GM19372 (cell line): Measurements from ENCODE around the gene SNRNP70.

ENCODE experiments used
- ATAC-seq: cut with Tn5 transposase; IDR thresholded peaks from one replicate; pipeline ENCODE4 v1.9.1; 2021; ENCODE audit warnings: mild to moderate bottlenecking, low read depth, moderate library complexity; ENCODE audit not compliant: unreplicated experiment

SNRNP70 gene

GRCh38 chr19:49097453-49098288, 12.4 kb downstream of the SNRNP70 start:
- no peak for ATAC-seq

DNA sequence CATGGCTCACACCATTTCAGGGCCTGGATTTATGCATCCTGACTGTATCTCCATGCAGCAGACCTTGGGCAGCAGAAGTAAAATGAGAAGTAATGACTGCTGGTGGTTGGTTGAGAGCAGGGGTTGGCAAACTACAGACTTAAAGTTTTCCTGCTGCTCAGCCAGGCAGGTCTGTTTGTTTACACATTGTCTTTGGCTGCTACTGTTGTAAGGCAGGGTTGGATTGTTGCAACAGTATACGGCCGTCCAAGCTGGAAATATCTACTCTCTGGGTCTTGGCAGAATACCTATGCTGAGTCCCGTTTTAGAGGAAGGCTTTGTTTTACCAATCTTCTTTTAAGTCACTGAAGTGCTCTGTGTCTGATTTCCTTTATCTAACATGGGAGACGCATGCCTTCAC, 13.5 kb downstream of the SNRNP70 start:
- no peak for ATAC-seq

GRCh38 chr19:49101160-49101559, 15.9 kb downstream of the SNRNP70 start:
- no peak for ATAC-seq

DNA sequence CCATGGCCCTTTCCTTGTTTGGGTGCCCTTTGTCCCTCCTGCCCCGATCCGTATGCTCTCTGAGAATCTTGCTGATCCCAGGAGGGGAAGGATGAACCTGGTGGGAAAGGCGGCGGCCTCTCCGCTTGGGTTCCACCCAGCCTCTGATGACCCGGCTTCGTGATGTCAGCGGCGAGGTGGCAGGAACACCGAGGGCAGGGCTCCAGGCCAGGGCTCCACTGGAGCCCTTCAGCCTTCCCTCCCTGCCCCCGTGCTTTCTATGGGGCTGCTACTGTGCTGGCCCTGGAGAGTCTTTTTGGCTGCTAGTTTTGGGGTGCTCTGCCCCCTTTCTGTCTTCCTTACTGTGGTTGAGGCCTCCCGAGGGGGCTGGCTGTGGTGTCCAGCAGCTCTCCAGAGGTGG, 17.1 kb downstream of the SNRNP70 start:
- no peak for ATAC-seq

DNA sequence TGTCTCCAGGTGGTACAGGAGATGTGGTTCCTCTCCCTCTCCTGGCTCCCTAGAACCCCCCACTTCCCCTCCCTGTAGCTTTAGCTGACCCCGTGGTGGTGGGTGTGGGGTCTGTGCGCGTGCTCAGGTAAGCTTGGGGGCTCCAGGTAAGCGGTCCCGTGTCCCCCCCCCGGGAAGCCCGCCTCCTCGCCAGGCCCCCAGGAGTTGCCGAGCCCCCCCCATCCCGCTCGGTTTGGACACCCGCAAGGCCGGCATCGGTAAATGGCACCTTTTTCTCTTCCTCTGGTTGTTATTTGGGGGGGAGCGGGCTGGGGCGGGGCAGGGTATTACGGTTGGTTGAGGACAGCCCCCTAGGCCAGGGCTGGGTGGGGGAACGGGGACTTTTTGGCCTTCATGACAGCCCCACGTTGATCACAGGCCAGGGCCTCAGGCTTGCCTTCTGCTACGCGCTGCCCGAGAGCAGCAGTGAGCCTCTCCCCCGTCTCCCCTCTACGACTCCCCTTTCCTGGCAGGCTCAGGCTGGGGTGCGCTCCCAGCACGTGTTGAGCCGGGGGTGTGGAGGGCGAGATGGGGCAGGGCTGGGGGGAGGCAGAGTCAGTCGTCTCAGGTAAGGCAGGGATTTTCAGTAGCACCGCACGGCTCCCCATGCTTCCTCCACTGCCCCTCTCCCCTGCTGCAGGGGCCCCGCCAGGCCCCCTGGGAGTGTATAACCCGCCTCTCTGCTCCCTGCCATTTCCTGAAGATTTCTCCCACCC, 18.3 kb downstream of the SNRNP70 start:
- ATAC-seq: no peak

- ATAC-seq: no peak
These were observed 19.1 kb downstream of the SNRNP70 start for GRCh38 chr19:49104229-49104864.

DNA sequence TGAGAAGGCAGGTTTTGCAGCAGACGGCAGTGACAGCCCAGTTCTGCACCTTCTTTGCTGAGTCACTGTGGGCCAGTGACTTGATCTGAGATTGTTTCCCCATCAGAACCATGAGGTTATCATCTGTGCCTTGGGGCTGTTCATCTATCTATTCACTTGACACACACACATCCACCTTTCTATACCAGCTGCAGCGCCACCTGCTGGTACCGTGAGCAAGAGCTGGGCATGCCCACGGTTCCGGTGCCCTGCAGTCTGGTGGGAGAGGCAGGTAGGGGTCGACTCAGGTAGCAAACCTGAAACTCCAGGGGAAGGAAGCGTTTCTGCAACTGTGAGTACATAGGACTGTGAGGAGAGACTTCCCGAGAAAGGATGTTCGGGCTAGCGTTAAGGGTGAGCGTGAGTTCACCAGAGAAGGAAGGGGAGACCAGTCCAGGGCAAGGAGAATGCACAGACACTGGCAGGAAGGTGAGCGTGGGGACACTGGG, 21.4 kb downstream of the SNRNP70 start:
- no peak for ATAC-seq

- no peak for ATAC-seq
These were observed 22.6 kb downstream of the SNRNP70 start for GRCh38 chr19:49107625-49108459.

DNA sequence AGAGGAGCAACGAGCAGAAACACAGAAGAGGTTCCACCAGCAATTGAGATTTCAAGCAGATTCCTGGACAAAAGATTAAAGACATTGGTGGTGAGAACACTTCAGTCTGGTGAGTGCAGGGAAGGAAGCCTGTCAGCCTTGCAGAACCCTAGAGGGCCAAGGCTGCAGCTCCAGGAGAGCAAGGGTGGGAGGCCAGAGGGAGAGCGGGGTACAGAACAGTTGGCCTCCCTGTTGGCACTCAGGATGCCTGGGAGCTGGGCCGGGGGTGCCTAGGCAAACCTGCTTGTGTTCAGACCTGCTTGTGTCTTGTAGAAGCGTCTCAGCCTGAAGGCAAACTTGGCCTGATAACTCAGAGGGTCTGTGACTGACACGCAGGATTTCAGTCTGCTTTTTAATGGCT, 23.8 kb downstream of the SNRNP70 start:
- ATAC-seq: no peak

- no peak for ATAC-seq
These were observed 24.4 kb downstream of the SNRNP70 start for GRCh38 chr19:49109569-49110233.

DNA sequence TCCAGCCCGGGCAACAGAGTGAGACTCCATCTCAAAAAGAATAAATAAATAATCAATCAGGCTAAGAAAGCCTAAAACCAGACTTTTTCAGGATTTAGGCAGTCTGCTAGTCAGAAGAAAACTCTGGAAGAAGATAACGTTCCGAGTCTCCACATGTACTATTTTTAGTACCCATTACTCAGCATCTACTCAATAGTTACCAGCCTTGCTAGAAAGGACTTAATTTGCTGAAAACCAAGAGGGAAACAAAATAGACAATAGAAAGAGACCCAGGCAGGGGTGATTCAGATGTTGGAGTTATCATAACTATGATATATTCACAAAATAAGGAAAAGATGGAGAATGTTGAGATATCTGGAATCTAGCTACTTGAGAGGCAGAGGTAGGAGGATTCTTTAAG, 25.3 kb downstream of the SNRNP70 start:
- no peak for ATAC-seq

DNA sequence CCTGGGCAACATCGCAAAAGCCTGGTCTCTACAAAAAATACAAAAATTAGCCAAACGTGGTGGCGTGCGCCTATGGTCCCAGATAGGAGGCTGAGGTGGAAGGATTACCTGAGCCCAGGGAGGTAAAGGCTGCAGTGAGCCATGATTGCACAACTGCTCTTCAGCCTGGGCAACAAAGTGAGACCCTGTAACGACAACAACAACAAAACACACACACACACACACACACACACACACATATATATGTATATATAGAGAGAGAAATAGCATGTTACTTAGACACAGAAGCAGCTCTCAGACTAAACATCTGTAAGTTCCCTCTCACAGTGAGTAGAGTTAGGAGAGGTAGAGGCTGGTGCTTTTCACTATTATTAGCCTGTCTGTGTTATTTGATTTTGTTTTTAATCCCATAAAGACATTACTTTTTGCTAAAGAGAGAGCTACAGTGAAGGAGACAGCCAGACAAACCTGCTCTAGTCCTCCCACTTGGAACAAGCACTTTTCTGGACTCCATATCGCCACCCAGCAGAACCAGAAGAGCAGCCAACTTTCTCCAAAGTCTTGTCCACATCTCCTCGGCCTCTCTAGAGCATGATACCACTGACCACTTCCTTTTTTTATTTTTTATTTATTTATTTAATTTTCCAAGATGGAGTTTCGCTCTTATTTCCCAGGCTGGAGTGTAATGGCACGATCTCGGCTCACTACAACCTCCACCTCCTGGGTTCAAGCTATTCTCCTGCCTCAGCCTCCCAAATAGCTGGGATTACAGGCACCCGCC, 26.2 kb downstream of the SNRNP70 start:
- no peak for ATAC-seq

DNA sequence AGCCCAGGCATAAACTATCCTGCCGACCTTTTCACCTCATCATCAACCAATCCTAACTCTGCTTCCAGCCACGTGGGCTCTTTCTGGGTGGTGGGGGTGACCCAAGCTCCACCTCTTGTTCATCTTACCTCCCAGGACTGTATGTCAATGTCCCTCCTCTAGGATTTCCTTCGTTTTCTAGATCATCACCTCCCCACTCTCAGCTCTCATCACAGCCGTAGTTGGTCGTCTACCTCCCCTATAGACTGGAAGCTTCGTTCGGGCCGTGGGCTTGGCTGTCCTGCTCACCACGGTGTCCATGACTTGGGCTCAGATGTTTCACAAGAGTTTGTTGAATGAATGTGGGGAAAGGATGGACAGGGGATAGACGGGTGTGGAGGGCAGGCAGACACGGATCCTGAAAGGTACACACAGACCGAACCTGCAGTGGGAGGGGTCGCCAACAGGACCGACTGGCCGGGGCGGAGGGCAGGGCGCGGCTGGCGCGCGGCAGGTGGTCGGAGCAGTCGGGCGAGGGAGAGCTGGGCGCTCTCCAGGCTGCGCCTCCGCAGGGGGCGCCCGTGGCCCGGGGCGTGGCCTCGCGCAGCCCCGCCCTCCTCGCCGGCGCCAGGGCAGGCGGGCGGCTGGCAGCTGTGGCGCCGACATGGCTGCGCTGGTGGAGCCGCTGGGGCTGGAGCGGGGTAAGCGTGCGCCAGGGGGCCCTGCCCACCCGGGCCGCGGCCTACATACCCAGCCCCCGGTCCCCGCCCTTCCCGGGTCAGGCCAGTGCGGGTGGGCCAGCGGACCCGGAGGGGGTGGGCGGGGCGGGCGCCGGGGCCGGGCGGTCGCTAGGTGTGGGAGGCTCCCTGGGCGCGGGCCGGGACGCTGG, 28.7 kb downstream of the SNRNP70 start, which contains the start of gene LIN7B:
Gene LIN7B, plus strand, starts transcription at position 609 of the 868 bp plus-strand sequence. Its CDS starts 35 bp downstream, at position 644.
- ATAC-seq: no peak

- ATAC-seq: no peak
These were observed 29.5 kb downstream of the SNRNP70 start for GRCh38 chr19:49114630-49115363.

GRCh38 chr19:49116544-49116943, 31.3 kb downstream of the SNRNP70 start:
- ATAC-seq: no peak

- no peak for ATAC-seq
These were observed 32.7 kb downstream of the SNRNP70 start for GRCh38 chr19:49117677-49118564.
